ENCODE measurements around the gene FAM3A.

DNA sequence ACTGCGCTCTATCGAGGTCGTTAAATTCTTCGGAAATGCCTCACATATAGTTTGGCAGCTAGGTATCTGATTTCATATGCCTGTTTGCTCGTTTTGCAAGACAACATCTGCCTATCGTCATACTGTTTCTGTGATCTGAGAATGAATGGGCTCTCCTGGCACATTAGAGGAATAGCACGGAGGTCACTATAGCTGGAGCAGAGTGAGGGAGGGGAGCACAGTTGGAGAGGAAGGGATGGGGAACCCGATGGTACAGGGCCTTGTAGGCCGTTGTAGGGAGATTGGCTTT is 31.9 kb upstream of the FAM3A start:
- TF ChIP-seq, protein P1, sequence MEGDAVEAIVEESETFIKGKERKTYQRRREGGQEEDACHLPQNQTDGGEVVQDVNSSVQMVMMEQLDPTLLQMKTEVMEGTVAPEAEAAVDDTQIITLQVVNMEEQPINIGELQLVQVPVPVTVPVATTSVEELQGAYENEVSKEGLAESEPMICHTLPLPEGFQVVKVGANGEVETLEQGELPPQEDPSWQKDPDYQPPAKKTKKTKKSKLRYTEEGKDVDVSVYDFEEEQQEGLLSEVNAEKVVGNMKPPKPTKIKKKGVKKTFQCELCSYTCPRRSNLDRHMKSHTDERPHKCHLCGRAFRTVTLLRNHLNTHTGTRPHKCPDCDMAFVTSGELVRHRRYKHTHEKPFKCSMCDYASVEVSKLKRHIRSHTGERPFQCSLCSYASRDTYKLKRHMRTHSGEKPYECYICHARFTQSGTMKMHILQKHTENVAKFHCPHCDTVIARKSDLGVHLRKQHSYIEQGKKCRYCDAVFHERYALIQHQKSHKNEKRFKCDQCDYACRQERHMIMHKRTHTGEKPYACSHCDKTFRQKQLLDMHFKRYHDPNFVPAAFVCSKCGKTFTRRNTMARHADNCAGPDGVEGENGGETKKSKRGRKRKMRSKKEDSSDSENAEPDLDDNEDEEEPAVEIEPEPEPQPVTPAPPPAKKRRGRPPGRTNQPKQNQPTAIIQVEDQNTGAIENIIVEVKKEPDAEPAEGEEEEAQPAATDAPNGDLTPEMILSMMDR (IDR thresholded peaks at IDR 0.05): no peak
- TF ChIP-seq POLR2AphosphoS5 (IDR thresholded peaks at IDR 0.05; ENCODE audit: low read depth, low read length) (no peak), SIN3A (IDR thresholded peaks at IDR 0.05; ENCODE audit: borderline replicate concordance, insufficient read depth, low read depth, low read length) (no peak), TCF7L2 (IDR thresholded peaks at IDR 0.05; ENCODE audit: low read depth, low read length) (no peak)
- TF ChIP-seq, protein P2, sequence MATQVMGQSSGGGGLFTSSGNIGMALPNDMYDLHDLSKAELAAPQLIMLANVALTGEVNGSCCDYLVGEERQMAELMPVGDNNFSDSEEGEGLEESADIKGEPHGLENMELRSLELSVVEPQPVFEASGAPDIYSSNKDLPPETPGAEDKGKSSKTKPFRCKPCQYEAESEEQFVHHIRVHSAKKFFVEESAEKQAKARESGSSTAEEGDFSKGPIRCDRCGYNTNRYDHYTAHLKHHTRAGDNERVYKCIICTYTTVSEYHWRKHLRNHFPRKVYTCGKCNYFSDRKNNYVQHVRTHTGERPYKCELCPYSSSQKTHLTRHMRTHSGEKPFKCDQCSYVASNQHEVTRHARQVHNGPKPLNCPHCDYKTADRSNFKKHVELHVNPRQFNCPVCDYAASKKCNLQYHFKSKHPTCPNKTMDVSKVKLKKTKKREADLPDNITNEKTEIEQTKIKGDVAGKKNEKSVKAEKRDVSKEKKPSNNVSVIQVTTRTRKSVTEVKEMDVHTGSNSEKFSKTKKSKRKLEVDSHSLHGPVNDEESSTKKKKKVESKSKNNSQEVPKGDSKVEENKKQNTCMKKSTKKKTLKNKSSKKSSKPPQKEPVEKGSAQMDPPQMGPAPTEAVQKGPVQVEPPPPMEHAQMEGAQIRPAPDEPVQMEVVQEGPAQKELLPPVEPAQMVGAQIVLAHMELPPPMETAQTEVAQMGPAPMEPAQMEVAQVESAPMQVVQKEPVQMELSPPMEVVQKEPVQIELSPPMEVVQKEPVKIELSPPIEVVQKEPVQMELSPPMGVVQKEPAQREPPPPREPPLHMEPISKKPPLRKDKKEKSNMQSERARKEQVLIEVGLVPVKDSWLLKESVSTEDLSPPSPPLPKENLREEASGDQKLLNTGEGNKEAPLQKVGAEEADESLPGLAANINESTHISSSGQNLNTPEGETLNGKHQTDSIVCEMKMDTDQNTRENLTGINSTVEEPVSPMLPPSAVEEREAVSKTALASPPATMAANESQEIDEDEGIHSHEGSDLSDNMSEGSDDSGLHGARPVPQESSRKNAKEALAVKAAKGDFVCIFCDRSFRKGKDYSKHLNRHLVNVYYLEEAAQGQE (IDR thresholded peaks at IDR 0.05; ENCODE audit: insufficient read depth in 1 of 2, low read depth in 2 of 2, low read length in 1 of 2): no peak
